ENCODE measurements around the gene CCDC7. TPM values are rescaled to one million over a fixed set of nuclear protein-coding genes. Genes with fewer than 3 reads are reported as not detected.

CCDC7 gene
- total RNA-seq, 1 experiment from 2014 or later, result 4.0 TPM

DNA sequence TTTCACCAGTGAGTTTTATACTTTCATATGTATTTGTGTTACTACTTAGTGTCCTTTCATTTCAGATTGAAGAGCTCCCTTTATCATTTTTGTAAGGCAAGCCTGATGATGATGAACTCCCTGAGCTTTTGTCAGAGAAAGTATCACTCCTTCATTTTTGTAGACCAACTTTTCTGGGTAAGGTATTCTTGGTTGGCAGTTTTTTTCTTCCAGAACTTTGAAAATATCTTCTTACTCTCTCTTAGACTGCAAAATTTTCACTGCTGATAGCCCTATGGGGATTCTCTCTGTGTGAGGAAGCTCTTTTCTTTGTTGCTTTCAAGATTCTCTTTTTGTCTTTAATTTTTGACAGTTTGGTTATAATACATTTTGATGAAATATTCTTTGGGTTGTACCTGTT is 35.7 kb downstream of the CCDC7 start:
- no peak for ATAC-seq
- Histone ChIP-seq H3K4me1 (ENCODE audit: control insufficient read depth in 1 of 2, insufficient read depth in 2 of 2, low read length in 2 of 2) (no peaks in the 10 kb centered on the region), H3K4me2 (ENCODE audit: low read length) (no peak overlapping the region), H2AFZ (ENCODE audit: low read depth, low read length, poor library complexity, severe bottlenecking) (no peak overlapping the region), H3K9ac (ENCODE audit: low read length) (no peak overlapping the region), H3K27me3 (ENCODE audit: insufficient read depth, low read length) (no peaks in the 10 kb centered on the region), H4K20me1 (ENCODE audit: insufficient read depth) (no peaks in the 10 kb centered on the region), H3K36me3 (ENCODE audit: control insufficient read depth in 1 of 2, insufficient read depth in 2 of 2, low read length in 2 of 2) (no peaks in the 10 kb centered on the region), H3K9me3 (ENCODE audit: control insufficient read depth in 1 of 2, insufficient read depth in 1 of 2, low read depth in 1 of 2, low read length in 2 of 2) (no peaks in the 10 kb centered on the region), H3K79me2 (ENCODE audit: insufficient read depth, low read length) (no peaks in the 10 kb centered on the region), H3K4me3 (replicated peaks in 1 of 2; ENCODE audit: low read depth in 1 of 2, low read length in 2 of 2) (no peak overlapping the region), H3K27ac (ENCODE audit: low read depth, low read length) (no peak overlapping the region), H3K9me2 (ENCODE audit: insufficient read depth) (no peaks in the 10 kb centered on the region)
- BruUV-seq (replicated peaks), result no TSS peak
- CTCF ChIA-PET, result no interaction called here
- RAD21 ChIA-PET (ENCODE audit: low non-redundant PET in 1 of 2, low total read pairs in 2 of 2, uncharacterized antibody in 2 of 2, unreplicated experiment in 2 of 2), result no interaction called here
- POLR2A ChIA-PET, result no interaction called here
- no peak for TF ChIP-seq YY1 (IDR thresholded peaks at IDR 0.05; ENCODE audit: extremely low read depth, insufficient replicate concordance, low read depth, low read length)
- no peak for TF ChIP-seq EZH2phosphoT487 (IDR thresholded peaks at IDR 0.05; ENCODE audit: borderline replicate concordance)
- no peak for TF ChIP-seq POLR2A (IDR thresholded peaks at IDR 0.05; ENCODE audit: borderline replicate concordance, extremely low read depth, insufficient read depth, insufficient read length)
- TF ChIP-seq RAD21 (IDR thresholded peaks at IDR 0.05; ENCODE audit: low read depth), result no peak
- TF ChIP-seq CBX3 (IDR thresholded peaks at IDR 0.05; ENCODE audit: low read depth), result no peak
- no peak for TF ChIP-seq POLR2AphosphoS5 (IDR thresholded peaks at IDR 0.05; ENCODE audit: low read depth, low read length)
- TF ChIP-seq CEBPB (IDR thresholded peaks at IDR 0.05; ENCODE audit: low read depth), result no peak
- TF ChIP-seq ELF1 (IDR thresholded peaks at IDR 0.05; ENCODE audit: borderline replicate concordance, low read depth), result no peak
- TF ChIP-seq, protein P1, sequence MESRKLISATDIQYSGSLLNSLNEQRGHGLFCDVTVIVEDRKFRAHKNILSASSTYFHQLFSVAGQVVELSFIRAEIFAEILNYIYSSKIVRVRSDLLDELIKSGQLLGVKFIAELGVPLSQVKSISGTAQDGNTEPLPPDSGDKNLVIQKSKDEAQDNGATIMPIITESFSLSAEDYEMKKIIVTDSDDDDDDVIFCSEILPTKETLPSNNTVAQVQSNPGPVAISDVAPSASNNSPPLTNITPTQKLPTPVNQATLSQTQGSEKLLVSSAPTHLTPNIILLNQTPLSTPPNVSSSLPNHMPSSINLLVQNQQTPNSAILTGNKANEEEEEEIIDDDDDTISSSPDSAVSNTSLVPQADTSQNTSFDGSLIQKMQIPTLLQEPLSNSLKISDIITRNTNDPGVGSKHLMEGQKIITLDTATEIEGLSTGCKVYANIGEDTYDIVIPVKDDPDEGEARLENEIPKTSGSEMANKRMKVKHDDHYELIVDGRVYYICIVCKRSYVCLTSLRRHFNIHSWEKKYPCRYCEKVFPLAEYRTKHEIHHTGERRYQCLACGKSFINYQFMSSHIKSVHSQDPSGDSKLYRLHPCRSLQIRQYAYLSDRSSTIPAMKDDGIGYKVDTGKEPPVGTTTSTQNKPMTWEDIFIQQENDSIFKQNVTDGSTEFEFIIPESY (IDR thresholded peaks at IDR 0.05; ENCODE audit: extremely low read depth, insufficient replicate concordance, low read length), result no peak
- TF ChIP-seq, protein P2, sequence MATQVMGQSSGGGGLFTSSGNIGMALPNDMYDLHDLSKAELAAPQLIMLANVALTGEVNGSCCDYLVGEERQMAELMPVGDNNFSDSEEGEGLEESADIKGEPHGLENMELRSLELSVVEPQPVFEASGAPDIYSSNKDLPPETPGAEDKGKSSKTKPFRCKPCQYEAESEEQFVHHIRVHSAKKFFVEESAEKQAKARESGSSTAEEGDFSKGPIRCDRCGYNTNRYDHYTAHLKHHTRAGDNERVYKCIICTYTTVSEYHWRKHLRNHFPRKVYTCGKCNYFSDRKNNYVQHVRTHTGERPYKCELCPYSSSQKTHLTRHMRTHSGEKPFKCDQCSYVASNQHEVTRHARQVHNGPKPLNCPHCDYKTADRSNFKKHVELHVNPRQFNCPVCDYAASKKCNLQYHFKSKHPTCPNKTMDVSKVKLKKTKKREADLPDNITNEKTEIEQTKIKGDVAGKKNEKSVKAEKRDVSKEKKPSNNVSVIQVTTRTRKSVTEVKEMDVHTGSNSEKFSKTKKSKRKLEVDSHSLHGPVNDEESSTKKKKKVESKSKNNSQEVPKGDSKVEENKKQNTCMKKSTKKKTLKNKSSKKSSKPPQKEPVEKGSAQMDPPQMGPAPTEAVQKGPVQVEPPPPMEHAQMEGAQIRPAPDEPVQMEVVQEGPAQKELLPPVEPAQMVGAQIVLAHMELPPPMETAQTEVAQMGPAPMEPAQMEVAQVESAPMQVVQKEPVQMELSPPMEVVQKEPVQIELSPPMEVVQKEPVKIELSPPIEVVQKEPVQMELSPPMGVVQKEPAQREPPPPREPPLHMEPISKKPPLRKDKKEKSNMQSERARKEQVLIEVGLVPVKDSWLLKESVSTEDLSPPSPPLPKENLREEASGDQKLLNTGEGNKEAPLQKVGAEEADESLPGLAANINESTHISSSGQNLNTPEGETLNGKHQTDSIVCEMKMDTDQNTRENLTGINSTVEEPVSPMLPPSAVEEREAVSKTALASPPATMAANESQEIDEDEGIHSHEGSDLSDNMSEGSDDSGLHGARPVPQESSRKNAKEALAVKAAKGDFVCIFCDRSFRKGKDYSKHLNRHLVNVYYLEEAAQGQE (IDR thresholded peaks at IDR 0.05; ENCODE audit: low read depth), result no peak
- TF ChIP-seq, protein P3, sequence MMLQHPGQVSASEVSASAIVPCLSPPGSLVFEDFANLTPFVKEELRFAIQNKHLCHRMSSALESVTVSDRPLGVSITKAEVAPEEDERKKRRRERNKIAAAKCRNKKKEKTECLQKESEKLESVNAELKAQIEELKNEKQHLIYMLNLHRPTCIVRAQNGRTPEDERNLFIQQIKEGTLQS (IDR thresholded peaks at IDR 0.05), result no peak
- TF ChIP-seq TCF7L2 (IDR thresholded peaks at IDR 0.05; ENCODE audit: borderline replicate concordance, extremely low read depth, insufficient read depth, insufficient read length), result no peak
- TF ChIP-seq, protein P4, sequence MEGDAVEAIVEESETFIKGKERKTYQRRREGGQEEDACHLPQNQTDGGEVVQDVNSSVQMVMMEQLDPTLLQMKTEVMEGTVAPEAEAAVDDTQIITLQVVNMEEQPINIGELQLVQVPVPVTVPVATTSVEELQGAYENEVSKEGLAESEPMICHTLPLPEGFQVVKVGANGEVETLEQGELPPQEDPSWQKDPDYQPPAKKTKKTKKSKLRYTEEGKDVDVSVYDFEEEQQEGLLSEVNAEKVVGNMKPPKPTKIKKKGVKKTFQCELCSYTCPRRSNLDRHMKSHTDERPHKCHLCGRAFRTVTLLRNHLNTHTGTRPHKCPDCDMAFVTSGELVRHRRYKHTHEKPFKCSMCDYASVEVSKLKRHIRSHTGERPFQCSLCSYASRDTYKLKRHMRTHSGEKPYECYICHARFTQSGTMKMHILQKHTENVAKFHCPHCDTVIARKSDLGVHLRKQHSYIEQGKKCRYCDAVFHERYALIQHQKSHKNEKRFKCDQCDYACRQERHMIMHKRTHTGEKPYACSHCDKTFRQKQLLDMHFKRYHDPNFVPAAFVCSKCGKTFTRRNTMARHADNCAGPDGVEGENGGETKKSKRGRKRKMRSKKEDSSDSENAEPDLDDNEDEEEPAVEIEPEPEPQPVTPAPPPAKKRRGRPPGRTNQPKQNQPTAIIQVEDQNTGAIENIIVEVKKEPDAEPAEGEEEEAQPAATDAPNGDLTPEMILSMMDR (IDR thresholded peaks at IDR 0.05 in 2 of 3, conservative IDR thresholded peaks at IDR 0.05 in 1 of 3; ENCODE audit: borderline replicate concordance in 1 of 3, insufficient read depth in 1 of 3, low read depth in 2 of 3, low read length in 2 of 3), result no peak
- no peak for TF ChIP-seq ZNF274 (IDR thresholded peaks at IDR 0.05; ENCODE audit: low read depth, low read length)
- intact Hi-C loops (cut with micrococcal nuclease), result no loop called here
- no peak for DNase-seq (ENCODE audit: low read depth, low spot score)
